Measurements from ENCODE around the gene HTR3E.
"Not testable (repeated sequence)": the region's sequence is repeated elsewhere in the genome, so short reads cannot be mapped to it uniquely, and the experiment has no call there.

The HTR3E gene, protein sequence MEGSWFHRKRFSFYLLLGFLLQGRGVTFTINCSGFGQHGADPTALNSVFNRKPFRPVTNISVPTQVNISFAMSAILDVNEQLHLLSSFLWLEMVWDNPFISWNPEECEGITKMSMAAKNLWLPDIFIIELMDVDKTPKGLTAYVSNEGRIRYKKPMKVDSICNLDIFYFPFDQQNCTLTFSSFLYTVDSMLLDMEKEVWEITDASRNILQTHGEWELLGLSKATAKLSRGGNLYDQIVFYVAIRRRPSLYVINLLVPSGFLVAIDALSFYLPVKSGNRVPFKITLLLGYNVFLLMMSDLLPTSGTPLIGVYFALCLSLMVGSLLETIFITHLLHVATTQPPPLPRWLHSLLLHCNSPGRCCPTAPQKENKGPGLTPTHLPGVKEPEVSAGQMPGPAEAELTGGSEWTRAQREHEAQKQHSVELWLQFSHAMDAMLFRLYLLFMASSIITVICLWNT

GRCh38 chr3:184096811-184097383 is at the start of gene HTR3E:
TSS of gene HTR3E (plus strand) at chr3:184097064. CDS start at chr3:184097530, 466 bp downstream.
- no peak for FAIRE-seq

GRCh38 chr3:184050217-184050847 is 46.5 kb upstream of the HTR3E start:
- FAIRE-seq = no peak

DNA sequence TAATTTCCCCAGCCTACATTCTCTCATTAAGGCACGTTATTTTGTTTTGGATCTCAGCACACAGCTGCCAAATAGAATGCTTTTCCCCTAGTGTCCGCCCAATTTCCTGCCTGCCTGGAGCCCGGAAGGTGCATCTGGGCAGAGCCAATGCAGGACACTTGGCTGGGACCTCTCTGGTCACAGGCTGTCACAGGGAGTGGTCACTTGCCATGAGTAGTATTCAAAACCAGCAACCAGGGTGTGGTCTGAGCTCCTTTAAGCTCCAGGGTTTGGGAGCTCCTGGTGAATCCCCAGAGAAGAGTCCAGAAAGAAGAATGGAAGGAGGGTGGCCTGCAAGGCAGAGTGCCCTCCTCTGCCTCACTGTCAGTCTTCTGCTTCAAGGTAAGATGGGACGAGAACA is 44.1 kb upstream of the HTR3E start, which contains the start of gene HTR3C:
Gene HTR3C, plus strand, starts transcription at position 281 of the 400 bp plus-strand sequence. Its CDS starts 34 bp downstream, at position 315.
- FAIRE-seq = no peak

GRCh38 chr3:184058029-184058428 is 38.8 kb upstream of the HTR3E start:
- no peak for FAIRE-seq

DNA sequence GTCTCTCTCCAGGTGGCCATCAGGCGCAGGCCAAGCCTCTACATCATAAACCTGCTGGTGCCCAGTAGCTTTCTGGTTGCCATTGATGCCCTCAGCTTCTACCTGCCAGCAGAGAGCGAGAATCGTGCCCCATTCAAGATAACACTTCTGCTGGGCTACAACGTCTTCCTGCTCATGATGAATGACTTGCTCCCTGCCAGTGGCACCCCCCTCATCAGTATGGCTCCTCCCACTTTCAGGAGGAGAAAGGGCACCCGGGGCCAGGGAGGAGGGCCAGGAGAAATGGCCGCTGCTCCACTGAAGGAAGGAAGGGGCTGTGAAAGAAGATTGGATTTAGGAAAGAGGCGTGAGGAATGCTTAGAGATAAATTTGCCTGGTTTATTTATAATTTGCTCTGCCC is 37.4 kb upstream of the HTR3E start:
- no peak for FAIRE-seq

DNA sequence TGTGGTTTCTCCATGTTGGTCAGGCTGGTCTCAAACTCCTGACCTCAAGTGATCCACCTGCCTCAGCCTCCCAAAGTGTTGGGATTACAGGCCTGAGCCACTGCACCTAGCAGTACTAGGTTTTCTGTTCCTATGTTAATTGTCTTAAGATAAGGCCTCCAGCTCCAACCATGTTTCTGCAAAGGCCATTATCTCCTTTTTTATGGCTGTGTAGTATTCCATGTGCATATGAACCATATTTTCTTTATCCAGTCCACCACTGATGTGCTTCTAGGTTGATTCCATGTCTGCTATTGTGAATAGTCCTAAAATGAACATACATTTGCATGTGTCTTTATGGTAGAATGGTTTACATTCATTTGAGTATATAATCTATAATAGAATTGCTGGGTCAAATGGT is 34.2 kb upstream of the HTR3E start:
- no peak for FAIRE-seq

DNA sequence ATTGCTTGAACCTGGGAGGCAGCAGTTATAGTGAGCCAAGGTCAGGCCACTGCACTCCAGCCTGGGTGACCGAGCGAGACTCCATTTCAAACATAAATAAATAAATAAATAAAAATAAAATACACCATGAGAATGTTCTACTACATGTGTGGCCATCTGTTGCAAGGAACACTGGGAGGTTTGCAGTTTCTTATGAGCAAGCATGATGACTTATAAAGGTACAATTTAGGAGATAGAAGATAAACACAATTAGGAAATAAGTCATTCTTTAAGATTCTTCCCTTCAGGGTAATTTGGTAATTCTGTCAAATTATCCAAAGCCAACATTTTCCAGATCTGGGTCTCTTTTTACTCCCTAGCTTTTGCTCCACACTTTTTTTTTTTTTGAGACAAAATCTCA is 30.7 kb upstream of the HTR3E start:
- FAIRE-seq = no peak

- no peak for FAIRE-seq
These were observed 29.2 kb upstream of the HTR3E start for GRCh38 chr3:184067573-184068055.

DNA sequence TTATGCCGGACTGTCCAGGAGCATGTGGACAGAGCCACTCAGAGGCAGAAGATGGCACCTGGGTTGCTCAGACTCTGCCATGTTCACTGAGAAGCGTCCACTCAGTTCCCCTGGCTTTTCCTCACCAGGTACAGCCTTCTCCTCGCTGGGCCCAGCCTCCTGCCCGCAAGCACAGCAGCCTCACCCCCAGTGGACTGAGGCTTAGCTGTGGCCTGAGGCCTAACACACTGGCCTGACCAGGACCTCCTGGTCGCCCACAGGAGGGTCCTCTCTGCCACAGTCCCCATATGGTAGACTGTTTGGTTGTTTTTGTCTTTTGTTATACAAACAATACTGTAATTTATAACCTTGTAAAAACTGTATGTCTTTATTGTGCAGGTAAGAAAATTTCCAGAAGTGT is 28.5 kb upstream of the HTR3E start:
- FAIRE-seq = no peak

- not testable (repeated sequence) for FAIRE-seq
These were observed 25.7 kb upstream of the HTR3E start for GRCh38 chr3:184071142-184071541.

- FAIRE-seq = no peak
These were observed 23.2 kb upstream of the HTR3E start for GRCh38 chr3:184073621-184074020.

DNA sequence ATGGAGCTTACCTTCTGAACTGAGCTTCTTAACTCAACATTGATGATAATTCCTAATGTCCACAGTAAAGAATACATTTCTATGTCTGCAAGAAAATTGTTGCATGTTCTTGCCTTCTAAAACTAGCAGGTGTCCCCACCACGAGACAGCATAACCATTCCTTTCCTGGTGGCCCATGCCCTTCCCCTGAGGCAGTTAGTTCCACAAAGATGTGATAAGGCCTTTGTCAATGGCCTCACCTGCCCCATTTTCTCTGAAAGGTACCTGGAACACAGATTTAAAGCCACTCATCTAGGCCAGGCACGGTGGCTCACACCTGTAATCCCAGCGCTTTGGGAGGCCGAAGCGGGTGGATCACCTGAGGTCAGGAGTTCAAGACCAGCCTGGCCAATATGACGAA is 21.0 kb upstream of the HTR3E start:
- FAIRE-seq = no peak

DNA sequence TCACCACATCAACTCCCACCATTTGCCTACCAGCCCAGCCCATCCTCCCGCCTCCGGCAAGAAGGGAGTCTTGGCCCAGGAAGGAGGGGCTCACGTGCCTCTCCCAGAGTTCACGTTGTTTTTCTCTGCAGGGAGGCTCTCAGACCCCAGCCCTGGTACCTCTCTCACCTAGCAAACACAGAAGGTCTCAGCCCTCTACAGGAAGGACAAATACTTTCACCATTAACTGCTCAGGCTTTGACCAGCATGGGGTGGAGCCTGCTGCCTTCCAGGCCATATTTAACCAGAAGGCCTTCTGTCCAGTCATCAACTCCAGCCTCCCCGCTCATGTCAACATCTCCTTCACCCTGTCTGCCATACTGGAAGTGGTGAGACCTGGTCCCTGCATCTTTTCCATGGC is 19.0 kb upstream of the HTR3E start:
- FAIRE-seq = no peak

GRCh38 chr3:184078851-184079250 is 18.0 kb upstream of the HTR3E start:
- no peak for FAIRE-seq

DNA sequence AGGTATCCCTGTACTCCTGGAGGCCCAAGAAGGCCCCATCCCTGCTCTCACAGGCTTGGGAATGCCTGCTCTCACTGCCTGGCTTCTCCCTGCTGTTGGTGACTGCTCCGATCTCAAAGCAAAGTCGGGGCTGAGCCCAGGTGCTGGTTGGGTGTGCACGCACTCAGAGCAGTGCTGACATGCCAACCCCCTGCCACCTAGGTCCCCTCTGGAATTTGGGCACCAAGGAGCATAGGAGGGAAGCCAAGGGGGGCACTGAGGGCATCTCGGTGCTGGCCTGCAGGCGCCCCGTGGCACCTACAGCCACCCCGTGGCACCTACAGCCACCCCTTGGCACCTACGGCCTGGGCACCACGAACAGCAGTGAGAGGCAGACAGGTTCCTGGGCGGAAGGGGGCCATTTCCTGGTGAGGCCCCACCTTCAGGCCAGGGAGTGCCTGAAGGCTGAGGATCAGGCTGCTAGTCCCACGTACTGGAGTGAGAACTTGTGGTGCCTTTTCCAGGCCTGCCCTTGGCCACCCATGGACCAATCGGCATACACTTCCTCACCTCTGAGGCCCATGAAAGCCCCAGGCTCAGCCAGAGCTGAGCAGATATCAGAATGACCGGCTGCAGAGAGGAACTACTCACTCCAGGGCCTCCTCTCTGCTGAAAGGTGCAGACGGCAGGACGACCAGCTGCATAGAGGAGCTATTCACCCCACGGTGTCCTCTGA is 15.6 kb upstream of the HTR3E start:
- FAIRE-seq = no peak

- FAIRE-seq = no peak
These were observed 14.8 kb upstream of the HTR3E start for GRCh38 chr3:184082034-184082433.

DNA sequence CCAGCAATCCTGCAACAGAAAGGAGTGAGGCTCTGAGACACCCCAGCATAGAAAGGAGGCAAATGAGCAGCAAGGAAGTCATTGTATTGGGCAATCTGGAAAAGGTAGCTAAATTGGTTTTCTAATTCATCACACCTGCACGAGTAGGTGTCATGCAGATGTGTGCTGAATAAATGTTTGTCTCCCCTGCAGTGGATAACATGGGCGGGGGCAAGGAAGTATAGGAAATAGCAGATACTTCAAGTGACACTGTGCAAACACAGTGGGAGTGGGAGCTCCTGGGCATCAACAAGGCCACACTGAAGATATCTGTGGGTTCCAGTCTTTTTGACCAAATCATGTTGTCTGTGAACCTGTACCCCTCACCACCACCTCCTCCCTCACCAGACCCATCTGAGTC is 14.4 kb upstream of the HTR3E start:
- no peak for FAIRE-seq

DNA sequence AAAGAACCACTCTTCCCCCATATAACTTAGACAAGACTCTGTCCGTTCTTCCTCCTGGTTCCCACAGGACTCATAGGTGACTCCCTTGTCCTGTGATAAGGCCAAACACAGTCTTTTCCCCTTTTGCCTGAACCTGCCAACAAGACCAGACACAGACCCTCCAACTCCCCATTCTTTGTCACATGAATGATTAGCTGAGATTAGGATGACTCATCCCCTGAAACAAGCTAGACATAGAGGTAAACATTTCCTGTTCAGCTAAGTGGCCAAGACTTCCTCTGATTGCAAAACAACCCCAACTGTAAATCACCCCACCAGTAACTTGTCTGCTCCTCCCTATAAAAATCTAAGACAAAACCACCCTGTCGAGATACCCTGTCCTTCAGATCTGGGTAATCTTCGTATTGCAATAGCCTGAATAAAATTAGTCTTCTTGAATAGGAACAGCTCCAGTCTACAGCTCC is 11.4 kb upstream of the HTR3E start:
- no peak for FAIRE-seq

GRCh38 chr3:184092199-184092598 is 4.7 kb upstream of the HTR3E start:
- no peak for FAIRE-seq

GRCh38 chr3:184097556-184097955 is 692 bp downstream of the HTR3E start:
- FAIRE-seq = no peak

DNA sequence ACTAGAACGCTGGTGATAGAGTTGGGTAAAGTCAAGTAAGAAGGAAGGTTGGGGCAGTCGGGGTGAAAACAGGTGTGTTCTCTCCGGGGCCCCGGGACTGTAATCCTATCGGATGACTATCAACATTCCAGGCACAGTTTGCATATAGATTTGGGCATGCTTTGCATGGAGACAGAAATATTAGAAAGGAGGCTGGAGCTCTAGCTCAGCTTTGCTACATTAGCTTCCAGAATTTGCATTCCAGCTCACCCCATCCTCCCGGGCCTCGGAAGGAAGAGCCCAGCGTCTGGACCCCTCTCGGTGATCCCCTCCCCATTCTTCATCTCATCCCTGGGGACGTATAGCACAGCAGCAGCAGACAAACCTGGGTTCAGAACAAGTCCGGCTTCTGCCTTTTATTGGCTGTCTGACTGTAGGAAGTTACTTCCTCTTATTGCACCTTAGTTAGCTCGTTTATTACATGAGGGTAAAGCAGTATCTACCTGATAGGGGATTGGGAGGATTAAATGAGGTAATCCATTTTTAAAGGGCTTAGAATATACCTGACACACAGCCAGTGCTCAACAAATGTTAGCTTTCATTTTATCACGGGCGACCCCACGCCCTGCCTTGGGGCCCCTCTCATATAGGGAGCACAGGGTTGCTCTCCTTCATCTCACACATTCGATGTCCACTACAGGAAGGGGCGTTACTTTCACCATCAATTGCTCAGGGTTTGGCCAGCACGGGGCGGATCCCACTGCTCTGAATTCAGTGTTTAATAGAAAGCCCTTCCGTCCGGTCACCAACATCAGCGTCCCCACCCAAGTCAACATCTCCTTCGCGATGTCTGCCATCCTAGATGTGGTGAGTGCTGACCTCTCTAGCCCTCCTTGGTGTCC is 3.2 kb downstream of the HTR3E start:
- no peak for FAIRE-seq

GRCh38 chr3:184110316-184110725 is 13.5 kb downstream of the HTR3E start:
- FAIRE-seq = no peak
